ENCODE data around the gene SLCO1A2.

Gene SLCO1A2

DNA sequence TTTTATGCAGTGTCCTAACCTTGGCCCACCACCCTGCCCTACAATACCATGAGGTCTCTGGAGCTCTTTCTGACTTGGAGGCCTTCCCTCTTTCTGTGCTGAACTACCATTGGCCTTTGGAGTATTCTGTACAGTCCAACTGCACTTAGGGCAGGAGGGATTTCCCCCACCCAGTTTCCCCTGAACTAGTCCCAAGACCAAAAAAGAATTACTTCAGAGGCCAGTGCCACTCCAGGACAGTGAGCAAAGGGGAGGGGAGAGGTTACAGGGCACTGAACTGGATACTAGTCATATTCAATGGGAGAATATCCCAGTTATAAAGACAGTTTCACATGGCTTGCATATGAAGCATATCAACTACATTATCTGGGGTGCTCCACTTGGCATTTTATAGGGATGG is 6.1 kb downstream of the SLCO1A2 start:
- DNase-seq (ENCODE audit: low read depth), result no peak

DNA sequence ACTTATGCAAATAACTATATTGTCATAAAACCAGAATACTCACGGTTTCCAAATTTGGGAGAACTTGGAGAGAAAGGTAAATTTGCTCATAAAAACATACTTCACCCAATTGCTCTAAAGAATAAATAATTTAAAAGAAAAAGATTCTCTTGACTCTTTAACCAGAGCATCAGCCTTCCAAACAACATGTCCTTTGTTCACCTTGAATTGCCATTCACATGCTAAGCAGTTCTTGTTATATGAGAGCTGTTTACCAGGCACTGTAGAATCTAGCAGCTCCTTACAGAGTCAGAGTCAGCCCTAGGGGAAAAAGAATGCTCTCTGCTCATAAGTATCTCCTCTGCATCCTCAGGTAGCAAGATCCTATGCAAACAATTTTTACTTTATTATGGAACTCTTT is 10.2 kb downstream of the SLCO1A2 start:
- no peak for DNase-seq (ENCODE audit: low read depth)

DNA sequence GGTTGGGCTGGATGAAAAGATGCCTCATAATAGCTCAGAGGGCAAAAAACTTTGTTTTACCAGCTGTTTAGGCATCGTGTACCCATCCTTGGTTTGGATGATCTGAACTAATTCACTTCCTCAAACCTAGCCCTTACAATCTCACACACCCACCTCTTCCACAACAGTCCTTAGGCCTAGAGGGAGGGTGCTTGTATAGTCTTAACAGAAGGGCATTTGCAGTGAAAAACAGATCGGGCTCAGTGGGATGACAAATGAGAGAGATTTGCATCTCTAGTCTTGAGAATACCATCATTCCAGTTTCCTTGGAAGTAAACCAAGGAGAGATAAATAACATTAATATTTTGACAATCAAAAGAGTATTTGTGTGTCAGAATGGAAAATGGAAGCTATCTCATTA is 11.0 kb downstream of the SLCO1A2 start:
- no peak for DNase-seq (ENCODE audit: low read depth)

DNA sequence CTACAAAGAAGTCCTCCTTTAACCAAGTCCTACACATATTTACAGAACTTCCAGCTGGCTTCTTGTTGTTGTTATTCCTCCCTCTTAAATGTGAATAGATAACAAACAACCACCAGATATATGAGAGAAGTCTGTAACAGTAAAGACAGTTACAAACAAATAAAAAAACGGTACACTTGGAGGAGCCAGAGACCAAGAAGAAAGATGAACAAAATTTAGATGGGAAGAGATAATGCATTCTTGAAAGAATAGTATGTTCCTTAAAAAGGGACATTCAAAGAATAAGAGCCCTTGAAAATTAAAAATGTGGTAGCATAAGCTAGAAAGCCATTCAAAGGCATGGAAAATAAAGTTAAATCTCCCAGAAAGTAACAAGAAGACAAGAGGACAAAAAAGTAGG is 25.9 kb downstream of the SLCO1A2 start:
- no peak for DNase-seq (ENCODE audit: low read depth)

DNA sequence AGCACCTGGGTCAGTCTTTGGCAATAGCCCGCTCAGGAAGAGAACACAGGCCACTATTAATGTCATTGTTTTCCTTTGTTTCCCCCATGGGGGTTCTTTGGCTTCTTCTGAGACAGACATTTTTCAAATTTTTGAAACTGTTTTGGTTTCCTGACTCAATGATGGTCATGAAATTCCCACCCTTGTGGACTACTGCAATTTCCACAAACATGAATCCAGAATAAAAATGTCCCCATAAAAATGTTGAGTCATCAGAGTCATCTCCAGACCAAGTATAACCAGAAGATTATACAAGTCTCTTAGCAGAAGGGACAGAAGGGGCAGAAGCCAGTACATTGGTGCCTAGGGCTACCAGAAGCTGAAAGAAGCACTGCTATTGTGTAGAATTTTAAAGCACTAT is 29.1 kb downstream of the SLCO1A2 start:
- no peak for DNase-seq (ENCODE audit: low read depth)

DNA sequence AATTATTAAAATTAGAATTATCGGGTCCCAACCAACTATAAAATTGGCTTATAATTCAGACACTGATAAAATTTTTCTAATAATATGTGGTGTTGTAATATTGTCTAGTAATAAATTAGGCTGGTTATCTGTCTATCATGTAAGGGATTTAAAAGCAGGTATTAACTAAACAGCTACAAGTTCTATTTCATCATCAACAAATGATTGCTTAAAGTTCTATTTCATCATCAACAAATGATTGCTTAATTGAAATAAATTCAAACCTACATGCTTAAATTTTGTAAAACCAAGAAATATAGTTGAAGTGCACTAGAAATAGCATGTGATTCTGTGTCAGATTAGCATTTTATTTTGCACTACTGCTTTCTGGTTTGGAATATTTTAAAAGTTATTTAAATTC is 34.1 kb downstream of the SLCO1A2 start:
- no peak for DNase-seq (ENCODE audit: low read depth)

DNA sequence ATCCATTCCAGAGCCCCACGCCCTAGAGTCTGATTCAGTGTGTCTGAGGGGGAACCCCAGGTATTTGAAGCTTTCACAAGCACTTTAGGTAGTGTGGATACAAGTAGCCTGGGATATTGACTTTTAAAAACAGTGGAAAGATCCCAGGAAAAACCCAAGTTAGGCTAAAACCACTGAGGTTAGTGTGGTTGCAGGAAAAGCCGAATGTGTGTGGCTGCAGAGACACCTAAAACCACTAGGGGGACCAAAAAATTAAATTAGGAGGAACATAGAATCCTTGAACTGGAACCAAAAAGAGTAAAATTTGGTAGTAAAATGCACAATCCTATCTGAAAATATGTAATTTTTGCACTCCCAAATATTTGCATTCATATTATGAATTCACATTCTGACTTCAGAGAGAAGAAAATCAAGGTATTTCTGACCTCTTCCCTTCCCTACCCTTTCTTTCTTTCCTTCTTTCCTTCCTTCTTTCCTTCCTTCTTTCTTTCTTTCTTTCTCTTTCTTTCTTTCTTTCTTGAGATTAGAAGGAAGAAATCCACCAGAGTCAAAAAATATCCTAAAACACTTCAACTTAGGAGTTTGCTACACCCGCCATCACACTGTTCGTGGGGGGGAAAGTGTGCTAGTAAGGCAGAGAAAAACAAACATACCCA is 37.8 kb downstream of the SLCO1A2 start:
- no peak for DNase-seq (ENCODE audit: low read depth)

DNA sequence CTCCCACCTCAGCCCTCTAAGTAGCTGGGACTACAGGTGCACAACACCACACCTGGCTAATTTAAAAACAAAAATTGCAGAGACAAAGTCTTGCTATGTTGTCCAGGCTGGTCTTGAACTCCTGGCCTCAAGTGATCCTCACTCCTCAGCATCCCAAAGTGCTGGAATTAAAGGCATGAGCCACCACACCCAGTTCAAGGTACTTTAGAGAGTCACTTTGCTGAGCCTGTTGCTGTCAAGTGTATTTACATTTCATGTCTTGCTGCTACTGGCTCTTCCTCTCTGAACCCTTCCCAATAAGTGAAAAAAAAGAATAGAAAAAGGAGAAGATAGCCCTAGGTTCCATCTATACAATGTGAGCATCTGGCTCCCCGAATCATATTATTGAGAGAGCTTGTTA is 38.4 kb downstream of the SLCO1A2 start:
- no peak for DNase-seq (ENCODE audit: low read depth)

DNA sequence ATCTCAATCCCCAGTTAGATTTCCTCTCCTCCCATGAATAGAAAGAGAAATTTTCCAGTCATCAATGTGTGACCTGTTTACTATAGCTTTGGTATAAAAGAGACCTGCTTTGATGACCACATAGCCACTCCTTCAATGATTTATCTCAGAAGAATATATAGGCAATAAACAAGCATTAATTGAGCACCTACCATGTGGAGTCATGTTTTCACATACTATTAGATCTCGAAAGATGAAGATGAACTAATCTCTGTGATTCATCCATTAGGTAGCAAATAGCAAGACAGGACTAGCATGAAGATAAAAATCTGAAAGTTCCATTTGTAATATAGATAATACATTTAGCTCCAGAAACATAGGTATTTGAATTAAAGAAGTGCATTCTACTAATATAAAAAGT is 40.5 kb downstream of the SLCO1A2 start:
- no peak for DNase-seq (ENCODE audit: low read depth)

DNA sequence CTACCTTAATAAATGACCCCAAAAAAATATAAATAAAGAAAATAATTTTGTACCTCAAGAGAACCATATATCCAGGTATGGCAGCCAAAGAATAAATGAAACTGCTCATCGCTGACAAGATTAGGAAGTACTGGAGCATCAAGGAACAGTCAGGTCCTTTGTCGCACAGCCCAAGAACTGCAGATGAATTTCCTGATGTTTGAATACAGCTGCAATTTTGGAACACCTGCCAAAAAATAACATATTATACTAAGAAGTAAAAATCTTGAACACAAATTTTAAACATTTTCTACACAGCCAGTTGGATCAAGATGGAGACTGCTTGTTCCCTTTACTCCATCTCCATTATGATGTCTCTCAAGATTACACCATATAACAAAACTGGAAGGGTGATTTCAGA is 42.6 kb downstream of the SLCO1A2 start:
- no peak for DNase-seq (ENCODE audit: low read depth)

DNA sequence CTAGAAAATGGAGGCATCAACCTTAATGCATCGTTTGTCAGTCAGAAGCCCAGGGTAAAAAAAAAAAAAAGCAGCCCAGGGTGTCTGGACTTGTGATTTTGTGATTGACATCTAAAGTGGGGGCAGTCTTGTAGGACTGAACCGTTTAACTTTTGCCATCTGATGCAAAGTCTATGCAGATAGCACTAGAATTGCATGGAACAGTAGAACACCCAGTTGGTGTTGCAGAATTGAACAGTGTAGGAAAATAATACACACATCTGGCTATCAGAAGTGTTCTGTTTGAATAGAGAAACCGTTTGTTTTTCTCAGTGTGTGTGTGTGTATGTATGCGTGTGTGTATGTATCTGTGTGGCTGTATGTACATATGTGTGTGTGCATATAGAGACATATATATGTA is 45.0 kb downstream of the SLCO1A2 start:
- DNase-seq (ENCODE audit: low read depth), result no peak

DNA sequence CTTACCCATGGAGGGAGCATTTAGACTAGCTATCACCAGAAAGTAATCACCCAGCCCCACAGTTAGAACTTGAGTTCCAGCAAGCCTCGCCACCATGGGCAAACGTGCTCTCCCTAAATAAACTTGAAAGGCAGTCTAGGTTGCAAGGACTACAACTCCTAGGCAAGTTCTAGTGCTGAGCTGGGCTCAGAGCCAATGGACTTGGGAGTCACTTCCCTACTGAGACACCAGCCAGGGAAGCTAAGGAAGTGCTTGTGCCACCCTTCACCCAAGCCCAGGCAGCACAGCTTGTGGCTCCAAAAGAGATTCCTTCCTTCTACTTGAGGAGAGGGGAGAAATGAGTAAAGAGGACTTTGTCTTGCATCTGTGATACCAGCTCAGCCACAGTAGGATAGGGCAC is 57.9 kb downstream of the SLCO1A2 start:
- DNase-seq (ENCODE audit: low read depth), result no peak

DNA sequence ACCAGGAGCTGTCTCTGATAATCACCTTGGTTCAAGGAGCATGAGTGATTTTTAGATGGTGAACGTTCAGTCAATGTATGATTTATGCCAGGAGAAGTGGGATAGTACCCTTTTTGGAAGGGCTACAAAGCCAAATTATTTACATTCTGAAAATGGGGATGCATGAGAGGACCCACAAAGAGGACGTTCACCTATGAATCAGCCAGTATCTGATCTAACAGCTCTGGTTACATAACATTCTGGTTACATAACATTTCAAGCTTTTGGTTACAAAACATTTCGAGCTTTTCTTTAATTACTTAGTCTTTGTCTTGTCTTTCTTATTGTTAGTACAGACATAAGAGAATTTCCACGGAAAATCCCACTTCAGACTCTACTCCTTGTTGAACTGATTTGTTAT is 68.8 kb downstream of the SLCO1A2 start:
- DNase-seq (ENCODE audit: low read depth), result no peak

DNA sequence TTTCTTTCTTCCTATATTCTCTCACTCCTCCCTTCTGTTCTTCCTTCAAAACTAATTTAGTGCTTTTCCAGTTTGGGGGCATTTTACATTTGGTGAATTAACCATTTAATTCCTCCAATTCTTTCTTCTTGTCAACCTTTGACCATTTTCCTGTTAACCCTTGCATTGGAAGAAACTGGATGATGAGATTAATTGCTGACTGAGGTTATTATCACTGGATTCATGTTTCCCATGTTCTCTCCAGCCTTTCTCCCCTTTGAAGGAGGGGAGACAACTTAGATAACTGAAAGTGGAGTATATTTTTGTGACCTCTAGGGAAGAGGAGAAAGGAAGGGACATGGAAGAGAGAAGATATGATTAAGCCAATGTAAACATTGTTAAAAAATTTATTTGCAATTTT is 70.5 kb downstream of the SLCO1A2 start:
- no peak for DNase-seq (ENCODE audit: low read depth)

DNA sequence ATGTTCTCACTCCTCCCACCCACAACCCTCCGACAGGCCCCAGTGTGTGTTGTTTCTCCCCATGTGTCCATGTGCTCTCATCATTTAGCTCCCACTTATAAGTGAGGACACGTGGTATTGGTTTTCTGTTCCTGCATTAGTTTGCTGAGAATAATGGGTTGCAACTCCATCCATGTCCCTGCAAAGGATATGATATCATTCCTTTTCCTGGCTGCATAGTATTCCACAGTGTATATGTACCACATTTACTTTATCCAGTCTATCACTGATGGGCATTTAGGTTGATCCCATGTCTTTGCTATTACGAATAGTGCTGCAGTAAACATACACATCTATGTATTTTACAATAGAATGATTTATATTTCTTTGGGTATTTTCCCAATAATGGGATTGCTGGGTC is 77.5 kb downstream of the SLCO1A2 start:
- no peak for DNase-seq (ENCODE audit: low read depth)

DNA sequence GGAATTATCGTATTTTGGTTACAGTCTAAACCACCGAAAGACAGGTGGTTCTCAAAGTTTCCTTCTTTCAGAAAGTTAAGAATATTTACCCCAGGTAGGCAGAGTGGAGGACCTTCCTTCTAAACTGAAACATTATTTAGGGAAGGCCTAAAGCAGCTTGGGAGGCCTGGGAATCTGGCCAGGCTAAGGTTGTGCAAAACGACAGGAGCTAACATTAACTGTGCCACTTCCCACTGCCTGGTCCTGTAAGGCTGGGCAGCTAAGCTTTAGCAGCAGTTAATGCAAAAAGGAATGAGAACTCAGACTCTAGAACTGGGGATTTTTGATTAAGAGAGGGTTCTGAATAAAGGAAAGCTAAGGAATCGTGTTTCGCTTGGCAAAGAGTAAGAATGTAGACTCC is 82.6 kb downstream of the SLCO1A2 start:
- no peak for DNase-seq (ENCODE audit: low read depth)

DNA sequence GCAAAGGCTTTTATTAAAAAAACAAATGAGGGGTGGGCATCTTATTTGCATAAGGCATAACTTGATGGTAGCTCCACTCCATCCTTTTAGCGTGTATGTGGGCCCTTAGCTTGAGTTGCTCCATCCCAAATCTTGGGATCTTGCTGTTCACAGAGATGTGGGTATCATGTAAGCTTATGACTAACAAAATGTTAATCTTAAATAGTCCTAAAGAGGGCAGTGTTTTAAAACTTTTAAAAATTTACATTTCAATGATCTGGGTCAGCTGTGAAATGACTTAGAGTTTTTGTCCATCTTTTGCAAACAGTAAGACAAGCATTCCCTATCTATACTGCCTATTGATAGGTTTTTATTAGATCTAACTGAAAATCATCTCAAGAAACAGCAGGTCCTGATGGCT is 86.0 kb downstream of the SLCO1A2 start:
- DNase-seq (ENCODE audit: low read depth), result no peak

DNA sequence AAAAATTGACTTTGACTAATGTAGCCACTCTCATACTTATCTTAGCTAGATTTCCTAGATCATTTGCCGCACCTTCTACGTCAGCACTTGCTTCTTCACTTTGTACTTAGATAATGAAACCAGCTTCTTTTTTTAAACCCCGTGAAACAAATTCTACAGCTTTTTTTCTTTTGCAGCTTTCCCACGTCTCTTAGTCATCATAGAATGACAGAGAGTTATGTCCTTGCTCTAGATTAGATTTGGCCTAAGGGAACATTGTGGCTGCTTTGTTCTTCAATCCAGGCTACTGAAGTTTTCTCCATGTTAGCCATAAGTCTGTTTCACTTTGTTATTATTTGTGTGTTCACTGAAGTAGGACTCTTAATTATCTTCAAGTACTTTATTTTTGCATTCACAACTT is 94.9 kb downstream of the SLCO1A2 start:
- no peak for DNase-seq (ENCODE audit: low read depth)

DNA sequence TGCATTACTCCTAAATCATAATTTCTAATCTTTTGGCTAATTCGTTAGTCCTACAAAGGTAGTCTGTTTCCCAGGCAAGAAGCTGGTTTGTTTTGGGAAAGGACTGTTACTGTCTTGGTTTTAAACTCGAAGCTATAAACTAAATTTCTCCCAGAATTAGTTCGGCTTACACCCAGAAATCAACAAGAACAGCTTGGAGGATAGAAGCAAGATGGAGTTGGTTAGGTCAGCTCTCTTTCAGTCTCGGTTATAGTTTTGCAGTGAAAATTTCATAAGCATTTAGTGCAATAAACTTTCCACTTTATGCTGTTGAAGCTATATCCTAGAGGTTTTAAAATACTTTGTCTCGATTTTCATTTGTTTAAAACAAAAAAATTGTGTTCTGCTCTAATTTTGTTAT is 100.3 kb downstream of the SLCO1A2 start:
- no peak for DNase-seq (ENCODE audit: low read depth)

DNA sequence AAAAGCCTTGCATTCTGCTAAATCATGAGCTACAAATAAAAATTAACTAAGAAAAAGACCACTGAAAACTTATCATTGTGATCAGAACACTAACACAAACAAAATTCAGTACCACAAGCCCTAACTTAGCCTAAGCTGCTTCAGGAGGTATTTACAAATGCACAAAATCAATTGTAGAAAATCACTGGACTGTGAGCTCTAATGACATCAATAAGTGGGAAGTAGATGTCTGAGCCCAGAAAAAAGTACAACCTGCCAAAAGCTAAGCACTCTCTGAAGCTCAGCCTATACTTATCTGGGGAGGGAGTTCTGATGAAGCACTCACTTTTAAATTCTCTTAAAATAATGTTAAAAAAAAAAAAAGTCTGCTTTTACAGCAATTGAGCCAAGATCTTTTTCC is 110.8 kb downstream of the SLCO1A2 start:
- DNase-seq (ENCODE audit: low read depth), result no peak

DNA sequence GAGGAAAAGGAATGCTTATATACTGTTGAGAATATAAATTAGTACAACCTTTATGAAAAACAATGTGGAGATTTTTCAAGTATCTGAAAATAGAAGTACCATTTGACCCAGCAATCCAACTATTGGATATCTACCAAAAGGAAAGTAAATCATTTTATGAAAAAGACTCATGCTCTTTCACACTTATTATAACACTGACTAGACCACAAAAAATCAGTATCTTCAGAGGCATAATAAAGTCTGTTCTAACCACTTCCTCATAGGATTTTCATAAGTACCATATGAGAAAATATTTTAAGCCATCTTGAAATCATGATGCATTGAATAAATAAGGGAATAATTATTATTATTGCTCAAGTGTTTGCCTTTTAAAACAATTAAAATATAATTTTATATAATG is 112.9 kb downstream of the SLCO1A2 start:
- no peak for DNase-seq (ENCODE audit: low read depth)

DNA sequence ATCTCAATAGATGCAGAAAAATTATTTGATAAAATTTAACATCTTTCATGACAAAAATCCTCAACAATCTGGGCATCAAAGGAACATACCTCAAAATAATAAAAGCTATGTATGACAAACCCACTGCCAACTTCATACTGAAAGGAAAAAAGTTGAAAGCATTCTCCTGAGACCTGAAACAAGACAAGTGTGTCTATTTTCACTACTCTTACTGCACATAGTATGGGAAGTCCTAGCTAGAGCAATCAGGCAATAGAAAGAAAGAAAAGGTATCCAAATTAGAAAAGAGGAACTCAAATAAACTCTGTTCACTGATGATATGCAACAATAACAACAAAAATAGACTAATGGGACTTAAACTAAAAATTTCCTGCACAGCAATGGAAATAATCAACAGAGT is 113.6 kb downstream of the SLCO1A2 start:
- no peak for DNase-seq (ENCODE audit: low read depth)

DNA sequence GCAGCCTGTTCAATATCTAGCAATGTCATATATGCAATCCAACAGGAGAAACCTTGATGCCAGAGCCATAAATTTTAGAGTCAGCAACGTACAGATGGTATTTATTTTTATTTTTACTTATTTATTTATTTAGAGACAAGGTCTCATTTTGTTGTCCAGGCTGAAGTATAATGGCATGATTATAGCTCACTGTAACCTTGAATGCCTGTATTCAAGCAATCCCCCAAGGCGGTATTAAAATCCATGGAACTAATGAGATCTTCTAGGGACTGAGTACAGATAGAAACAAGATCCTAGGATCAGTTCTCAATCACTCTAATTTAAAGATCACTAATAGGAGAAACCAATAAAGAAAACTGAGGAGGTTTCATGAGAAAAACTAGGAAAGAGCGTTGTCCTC is 114.5 kb downstream of the SLCO1A2 start:
- no peak for DNase-seq (ENCODE audit: low read depth)

DNA sequence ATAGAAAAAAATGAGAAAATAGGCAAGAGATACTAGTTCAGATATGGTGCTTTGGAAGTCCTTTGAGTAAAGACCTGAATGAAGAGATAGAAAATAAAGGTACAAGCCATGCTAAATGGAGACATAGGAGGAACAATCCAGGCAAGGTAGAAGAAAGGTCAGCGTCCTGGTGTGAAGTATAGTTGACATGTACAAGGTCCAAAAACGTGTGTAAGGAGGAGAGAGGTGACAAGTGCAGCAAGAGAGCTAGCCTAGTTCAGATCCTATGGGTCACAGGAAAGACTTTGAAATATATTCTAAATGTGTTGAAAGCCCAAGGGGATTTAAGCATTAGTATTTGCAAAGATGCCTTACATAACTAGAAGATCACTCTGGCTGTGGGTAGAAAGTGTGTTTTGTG is 115.5 kb downstream of the SLCO1A2 start:
- DNase-seq (ENCODE audit: low read depth), result no peak
